CD4-positive, alpha-beta T cell treated with Interleukin-17A for 4 hours (primary cell): Measurements from ENCODE around the gene HRH1.
"Not testable (repeated sequence)": the region's sequence is repeated elsewhere in the genome, so short reads cannot be mapped to it uniquely, and the experiment has no call there.

Experiments
- DNase-seq: peaks from one replicate; pipeline ENCODE4 v3.0.0-alpha.2; 2020; ENCODE audit warnings: mixed read lengths

The HRH1 gene

GRCh38 chr3:11173828-11174465, 19.7 kb downstream of the HRH1 start:
- no peak for DNase-seq

DNA sequence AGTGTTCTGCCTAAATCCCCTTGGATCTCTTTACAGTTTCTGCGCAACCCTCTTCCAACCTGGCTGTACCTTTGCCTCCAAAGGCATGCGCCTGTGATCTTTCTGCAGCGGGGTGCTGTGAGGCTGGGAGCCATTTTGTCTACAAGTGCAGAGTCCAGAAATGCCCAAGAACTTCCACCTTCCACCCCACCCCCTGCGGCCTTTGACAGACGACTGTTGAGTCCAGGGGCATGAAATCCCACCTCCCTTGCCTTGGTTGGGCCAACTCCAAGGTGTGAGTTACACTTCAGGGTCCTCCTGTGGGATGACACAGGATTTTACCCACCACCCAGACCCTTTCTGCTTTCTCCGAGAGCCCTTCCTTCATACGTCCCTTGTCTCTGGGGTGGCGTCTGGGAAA, 24.1 kb downstream of the HRH1 start:
- no peak for DNase-seq

DNA sequence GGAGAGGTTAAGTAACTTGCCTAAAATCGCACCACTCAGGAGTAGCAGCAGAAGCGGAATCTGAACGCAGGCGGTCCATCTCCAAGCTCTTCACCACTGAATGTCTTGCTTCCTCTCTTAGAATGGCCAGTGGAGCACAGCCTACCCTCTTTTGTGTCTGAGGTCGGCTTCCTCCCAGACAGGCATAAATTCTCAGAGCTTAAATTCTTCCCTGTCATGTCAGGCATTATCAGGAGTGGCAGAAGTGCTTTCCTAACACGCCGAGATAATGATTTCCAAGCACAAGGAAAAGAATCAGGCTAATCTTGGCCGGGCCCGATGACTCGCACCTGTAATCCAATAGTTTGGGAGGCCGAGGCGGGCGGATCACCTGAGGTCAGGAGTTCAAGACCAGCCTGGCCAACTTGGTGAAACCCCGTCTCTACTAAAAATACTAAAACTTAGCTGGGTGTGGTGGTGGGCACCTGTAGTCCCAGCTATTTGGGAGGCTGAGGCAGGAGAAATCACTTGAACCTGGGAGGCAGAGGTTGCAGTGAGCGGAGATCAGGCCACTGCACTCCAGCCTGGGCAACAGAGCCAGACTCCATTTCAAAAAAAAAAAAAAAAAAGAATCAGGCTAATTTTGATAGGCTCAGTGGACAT, 30.2 kb downstream of the HRH1 start:
- not testable (repeated sequence) for DNase-seq

GRCh38 chr3:11185144-11185543, 30.9 kb downstream of the HRH1 start:
- DNase-seq = no peak

- no peak for DNase-seq
Observed at GRCh38 chr3:11185564-11186317, 31.4 kb downstream of the HRH1 start.

DNA sequence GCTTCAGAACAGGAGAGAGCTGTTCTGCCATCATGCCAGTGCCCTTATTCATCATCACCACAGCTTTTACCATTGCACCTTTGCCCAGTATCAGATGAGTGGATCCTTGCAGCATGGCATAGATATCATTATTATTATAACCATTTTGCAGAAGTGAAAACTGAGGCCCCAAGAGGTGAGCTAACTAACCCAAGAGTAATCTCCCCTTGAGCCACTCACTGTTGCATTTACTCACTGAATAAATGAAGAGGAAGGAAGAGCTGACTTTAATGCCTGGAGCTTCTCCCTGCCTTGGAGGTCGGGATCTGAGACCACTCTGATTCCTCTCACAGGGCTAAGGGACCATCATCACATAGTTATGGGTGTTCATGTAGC, 32.0 kb downstream of the HRH1 start:
- DNase-seq = no peak

DNA sequence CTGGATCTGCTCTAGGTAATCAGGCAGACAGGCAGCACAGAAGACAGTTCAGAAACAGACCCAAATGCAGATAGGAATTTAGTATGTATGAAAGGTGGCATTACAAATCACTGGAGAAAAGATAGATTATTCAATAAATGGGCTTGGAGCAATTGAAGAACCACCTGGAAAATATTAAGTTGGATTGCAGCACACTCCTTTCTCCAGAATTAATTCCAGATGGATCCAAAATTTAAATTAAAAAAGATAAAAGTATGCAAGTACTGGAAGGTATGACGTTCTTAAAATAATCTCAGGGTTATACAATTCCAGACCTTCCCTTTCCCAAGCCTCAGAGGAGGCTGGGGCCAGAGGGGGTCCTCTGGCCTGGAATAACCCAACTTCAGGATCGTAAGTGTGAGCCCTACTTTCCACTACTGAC, 32.5 kb downstream of the HRH1 start:
- no peak for DNase-seq

DNA sequence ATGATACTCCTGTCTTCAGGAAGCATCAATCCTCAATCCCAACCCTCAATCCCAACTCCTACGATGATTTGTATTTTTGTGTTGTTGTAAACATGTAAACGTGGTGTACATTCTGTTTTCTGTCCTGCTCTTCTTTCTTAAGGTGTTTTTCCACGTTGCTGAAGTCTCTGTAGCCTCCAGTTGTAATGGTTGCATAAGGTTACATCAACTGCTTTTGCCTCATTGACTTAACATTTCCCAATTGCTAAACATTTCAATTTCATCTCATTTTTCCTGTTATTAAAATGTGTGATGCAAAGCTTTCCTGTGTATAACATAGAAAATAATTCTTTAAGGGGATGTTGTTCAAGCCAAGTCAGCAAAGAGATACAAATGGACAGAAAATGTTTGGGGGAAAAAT, 33.4 kb downstream of the HRH1 start:
- no peak for DNase-seq

DNA sequence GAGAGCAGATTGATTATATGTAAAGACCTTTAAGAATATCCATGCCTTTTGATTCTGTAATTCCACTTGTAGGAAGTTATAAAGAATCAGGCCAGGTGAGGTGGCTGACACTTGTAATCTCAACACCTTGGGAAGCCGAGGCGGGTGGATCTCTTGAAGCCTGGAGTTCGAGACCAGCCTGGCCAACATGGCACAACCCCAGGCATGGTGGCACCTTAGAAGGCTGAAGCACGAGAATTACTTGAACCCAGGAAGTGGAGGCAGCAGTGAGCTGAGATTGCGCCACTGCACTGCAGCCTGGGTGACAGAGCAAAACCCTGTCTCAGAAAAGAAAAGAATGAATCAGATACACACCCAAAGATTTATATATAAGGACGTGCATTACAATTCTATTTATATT, 33.9 kb downstream of the HRH1 start:
- no peak for DNase-seq

DNA sequence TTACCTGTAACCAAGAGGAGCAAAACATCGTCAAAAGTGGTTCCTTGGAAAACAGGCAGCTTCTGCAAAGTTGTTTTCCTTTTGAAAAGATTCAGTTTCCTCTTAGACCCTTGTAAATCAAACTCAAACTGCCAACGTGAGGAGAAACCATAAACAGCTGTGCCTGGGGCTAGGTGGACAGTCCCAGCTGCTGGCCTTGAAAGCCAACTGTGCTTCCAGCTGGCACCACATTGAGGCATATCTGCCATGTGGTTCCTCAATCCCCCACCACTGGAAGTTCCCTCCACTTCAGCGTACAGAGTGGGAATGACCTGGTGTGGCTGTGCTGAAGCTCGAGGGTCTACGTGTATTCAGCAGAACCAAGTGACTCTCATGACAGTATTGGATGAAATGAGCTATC, 40.9 kb downstream of the HRH1 start:
- DNase-seq = no peak

- no peak for DNase-seq
Observed at GRCh38 chr3:11195721-11196332, 41.5 kb downstream of the HRH1 start.

DNA sequence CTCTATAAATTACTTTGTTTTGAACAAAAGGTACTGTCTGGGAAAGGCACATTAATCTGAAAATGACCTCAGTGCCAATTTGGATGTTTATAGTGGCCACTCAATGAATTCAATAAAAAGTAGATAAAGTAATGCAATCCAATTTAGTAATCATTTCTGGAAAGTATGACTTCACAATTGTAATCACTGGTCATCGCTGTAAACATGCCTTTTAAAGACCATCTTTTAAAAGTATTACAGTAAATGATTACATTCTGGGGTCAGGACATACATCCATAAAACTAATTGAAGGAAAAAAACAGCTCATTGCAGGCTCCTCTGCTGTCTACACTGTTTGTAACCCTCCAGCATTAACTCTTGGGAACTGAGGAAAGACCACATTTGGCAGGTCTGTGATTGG, 43.2 kb downstream of the HRH1 start:
- DNase-seq = no peak

DNA sequence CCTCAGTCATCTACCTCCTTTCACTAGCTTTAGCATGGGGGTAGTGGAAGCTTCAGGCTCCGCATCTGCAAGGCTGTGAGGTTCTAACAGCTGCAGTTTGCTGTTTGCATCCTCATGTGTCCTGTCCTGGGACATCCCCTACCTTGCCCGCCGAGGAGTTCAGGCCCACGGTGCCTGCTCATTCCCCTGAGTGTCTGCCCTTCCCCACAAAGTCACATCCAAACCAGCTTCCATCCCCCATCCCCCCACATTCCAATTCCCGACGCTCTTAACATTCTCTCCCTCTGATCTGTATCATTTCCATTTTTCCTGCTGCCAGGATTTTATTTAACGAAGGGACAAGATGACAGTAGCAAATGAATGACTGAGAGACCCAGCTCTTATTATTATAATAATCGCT, 43.8 kb downstream of the HRH1 start:
- no peak for DNase-seq

GRCh38 chr3:11198495-11198894, 44.2 kb downstream of the HRH1 start:
- DNase-seq = no peak

- DNase-seq = no peak
Observed at GRCh38 chr3:11199902-11200845, 45.9 kb downstream of the HRH1 start.

- DNase-seq = no peak
Observed at GRCh38 chr3:11201251-11202019, 47.1 kb downstream of the HRH1 start.

- DNase-seq = no peak
Observed at GRCh38 chr3:11203961-11204360, 49.7 kb downstream of the HRH1 start.

GRCh38 chr3:11204697-11205348, 50.5 kb downstream of the HRH1 start:
- DNase-seq = no peak

- not testable (repeated sequence) for DNase-seq
Observed at GRCh38 chr3:11205881-11206280, 51.6 kb downstream of the HRH1 start.

- DNase-seq = no peak
Observed at GRCh38 chr3:11206316-11206715, 52.0 kb downstream of the HRH1 start.

GRCh38 chr3:11206953-11207352, 52.7 kb downstream of the HRH1 start:
- no peak for DNase-seq
